ENCODE results near the gene CCR7. TPM values are rescaled to one million over a fixed set of nuclear protein-coding genes. Genes with fewer than 3 reads are reported as not detected.

Gene CCR7
- total and polyA plus RNA-seq, 2 donors (not counting 1 experiment from before 2014, with no cell fraction given), result 116 to 481 TPM

GRCh38 chr17:40597156-40597555, 31.9 kb upstream of the CCR7 start:
- Histone ChIP-seq H3K4me1 (ENCODE audit: control insufficient read depth in 2 of 2, insufficient read depth in 2 of 2, low read length in 2 of 2) (peaks cover 65 to 67% of the 10 kb centered on the region in 2 donors), H3K36me3 (replicated peaks in 1 of 2; ENCODE audit: control extremely low read depth in 1 of 2, control insufficient read depth in 1 of 2, extremely low read depth in 1 of 2, insufficient read depth in 2 of 2, low read length in 1 of 2) (no peaks in the 10 kb centered on the region), H3K79me2 (ENCODE audit: control insufficient read depth, insufficient read depth, low read length) (no peaks in the 10 kb centered on the region), H4K20me1 (ENCODE audit: control insufficient read depth, insufficient read depth, low read length, poor library complexity, severe bottlenecking) (no peaks in the 10 kb centered on the region), H3K4me2 (replicated peaks; ENCODE audit: low read depth, low read length, poor library complexity, severe bottlenecking) (peak overlapping the region; percentile 59), H3K4me3 (ENCODE audit: control extremely low read depth in 1 of 5, extremely low read depth in 1 of 5, insufficient read depth in 1 of 5, low read depth in 2 of 5, low read length in 4 of 5) (no peak overlapping the region), H2AFZ (ENCODE audit: insufficient read depth, low read depth, low read length, poor library complexity, severe bottlenecking) (no peak overlapping the region), H3K9me3 (ENCODE audit: control extremely low read depth in 1 of 3, control insufficient read depth in 2 of 3, insufficient read depth in 1 of 3, low read length in 2 of 3) (peaks cover 0 to 2% (median 0%) of the 10 kb centered on the region in 3 donors), H3K27ac (ENCODE audit: low read length in 2 of 2) (peak overlapping the region in 1 of 2 donors; percentile 92), H3K27me3 (replicated peaks in 1 of 4; ENCODE audit: control extremely low read depth in 1 of 4, control insufficient read depth in 3 of 4, insufficient read depth in 4 of 4, low read length in 3 of 4) (no peaks in the 10 kb centered on the region), H3K9ac (ENCODE audit: low read length) (no peak overlapping the region)
- Mint-ChIP-seq H3K4me1 (peaks cover 79% of the 10 kb centered on the region), H3K9me3 (ENCODE audit: insufficient read depth) (peaks cover 3% of the 10 kb centered on the region), H3K4me3 (peak overlapping the region; percentile 52), H3K27me3 (no peaks in the 10 kb centered on the region), H3K27ac (peak overlapping the region; percentile 87)
- no peak for TF ChIP-seq CTCF (IDR thresholded peaks at IDR 0.05)
- no peak for TF ChIP-seq EZH2 (IDR thresholded peaks at IDR 0.05; ENCODE audit: borderline replicate concordance, insufficient read depth, low read depth, low read length, poor library complexity, severe bottlenecking)
- no peak for ATAC-seq (ENCODE audit: low read depth)
- DNase-seq, result no peak
- ChIA-PET CTCF (interaction anchor here (1.0 to 4.3 kb wide), 6 partner anchors 17 to 239 kb away, joined by 3 to 53 read pairs (median 10); no protein-coding TSS in a partner anchor), POLR2A (interaction anchor here (2.1 to 2.8 kb wide), 4 partner anchors 16 to 36 kb away, joined by 6 to 26 read pairs (median 10); partner anchors contain the start of gene CCR7)
- intact Hi-C loops (cut with micrococcal nuclease), result no loop called here
- WGBS (ENCODE audit: insufficient coverage), result no CpG with 5 or more reads among the region's 3 CpGs

DNA sequence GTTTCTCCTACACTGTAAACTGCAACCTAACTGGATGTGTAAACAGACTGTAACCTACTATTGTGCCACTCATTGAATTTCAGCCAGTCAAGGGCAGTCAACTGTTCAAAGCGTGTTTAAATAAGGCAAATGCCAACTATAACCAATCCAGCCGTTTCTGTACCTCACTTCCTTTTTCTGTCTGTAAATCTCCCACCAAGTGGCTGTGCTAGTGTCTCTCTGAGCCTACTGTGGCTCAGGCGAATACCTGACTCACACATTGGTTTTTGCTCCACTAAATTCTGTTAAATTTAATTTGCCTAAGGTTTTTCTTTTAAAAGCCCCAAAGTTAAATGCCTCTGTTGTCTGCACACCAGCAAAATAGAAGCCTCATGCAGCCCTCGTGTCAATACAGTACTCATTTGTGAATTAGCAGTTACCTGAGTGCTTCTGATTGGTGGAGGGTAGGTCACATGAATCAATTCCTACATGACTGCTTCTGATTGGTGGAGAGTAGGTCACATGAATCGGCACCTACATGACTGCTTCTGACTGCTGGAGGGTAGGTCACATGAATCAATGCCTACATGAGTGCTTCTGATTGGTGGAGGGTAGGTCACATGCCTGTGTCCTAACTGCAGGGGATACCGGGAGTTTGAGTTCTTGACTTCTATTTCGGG, 31.1 kb upstream of the CCR7 start:
- 40% methylated on average over 5 of the region's 7 CpGs for WGBS (ENCODE audit: insufficient coverage)
- peaks cover 62% of the 10 kb centered on the region in 2 donors for H3K4me1 ChIP-seq (ENCODE audit: control insufficient read depth in 2 of 2, insufficient read depth in 2 of 2, low read length in 2 of 2)
- peak; percentile 85 for DNase-seq
- no peaks in the 10 kb centered on the region for H3K79me2 ChIP-seq (ENCODE audit: control insufficient read depth, insufficient read depth, low read length)
- Mint-ChIP-seq H3K4me1 (peaks cover 72% of the 10 kb centered on the region), H3K27ac (peak overlapping the region; percentile 96), H3K4me3 (peak overlapping the region; percentile 83), H3K27me3 (no peaks in the 10 kb centered on the region), H3K9me3 (ENCODE audit: insufficient read depth) (peaks cover 3% of the 10 kb centered on the region)
- peak overlapping the region; percentile 59 for H3K4me2 ChIP-seq (replicated peaks; ENCODE audit: low read depth, low read length, poor library complexity, severe bottlenecking)
- POLR2A ChIA-PET, result interaction anchor here (0.7 to 2.8 kb wide), 5 partner anchors 9 to 35 kb away, joined by 4 to 26 read pairs (median 5); no protein-coding TSS in a partner anchor
- H3K36me3 ChIP-seq (replicated peaks in 1 of 2; ENCODE audit: control extremely low read depth in 1 of 2, control insufficient read depth in 1 of 2, extremely low read depth in 1 of 2, insufficient read depth in 2 of 2, low read length in 1 of 2), result no peaks in the 10 kb centered on the region
- H2AFZ ChIP-seq (ENCODE audit: insufficient read depth, low read depth, low read length, poor library complexity, severe bottlenecking), result no peak overlapping the region
- intact Hi-C loops (cut with micrococcal nuclease), result loop anchor here (1.0 kb wide), 5 partner anchors 10 to 36 kb away; partner anchors contain the start of gene CCR7
- H4K20me1 ChIP-seq (ENCODE audit: control insufficient read depth, insufficient read depth, low read length, poor library complexity, severe bottlenecking), result no peaks in the 10 kb centered on the region
- ATAC-seq (ENCODE audit: low read depth), result peak; percentile 44
- CTCF ChIA-PET, result interaction anchor here (1.0 to 4.3 kb wide), 6 partner anchors 15 to 64 kb away, joined by 3 to 53 read pairs (median 7); no protein-coding TSS in a partner anchor
- H3K27me3 ChIP-seq (replicated peaks in 1 of 4; ENCODE audit: control extremely low read depth in 1 of 4, control insufficient read depth in 3 of 4, insufficient read depth in 4 of 4, low read length in 3 of 4), result no peaks in the 10 kb centered on the region
- TF ChIP-seq CTCF (IDR thresholded peaks at IDR 0.05), result no peak
- TF ChIP-seq EZH2 (IDR thresholded peaks at IDR 0.05; ENCODE audit: borderline replicate concordance, insufficient read depth, low read depth, low read length, poor library complexity, severe bottlenecking), result no peak
- peak overlapping the region; percentile 47 to 92 for H3K27ac ChIP-seq (ENCODE audit: low read length in 2 of 2)
- peaks cover 0 to 2% (median 0%) of the 10 kb centered on the region in 3 donors for H3K9me3 ChIP-seq (ENCODE audit: control extremely low read depth in 1 of 3, control insufficient read depth in 2 of 3, insufficient read depth in 1 of 3, low read length in 2 of 3)
- H3K4me3 ChIP-seq (ENCODE audit: control extremely low read depth in 1 of 5, extremely low read depth in 1 of 5, insufficient read depth in 1 of 5, low read depth in 2 of 5, low read length in 4 of 5), result peak overlapping the region in 1 of 5 experiments; percentile 2
- peak overlapping the region; percentile 13 for H3K9ac ChIP-seq (ENCODE audit: low read length)
